ENCODE data around the gene HKDC1.
"Not testable (repeated sequence)": the region's sequence is repeated elsewhere in the genome, so short reads cannot be mapped to it uniquely, and the experiment has no call there.

HKDC1 gene

GRCh38 chr10:69242852-69243212, 22.7 kb downstream of the HKDC1 start:
- DNase-seq, result no peak

- DNase-seq, result no peak
Measured at GRCh38 chr10:69243817-69244216, 23.7 kb downstream of the HKDC1 start.

- DNase-seq, result no peak
Measured at GRCh38 chr10:69246036-69246435, 25.9 kb downstream of the HKDC1 start.

GRCh38 chr10:69246581-69247312, 26.6 kb downstream of the HKDC1 start:
- DNase-seq, result no peak

GRCh38 chr10:69247313-69247710, 27.2 kb downstream of the HKDC1 start:
- DNase-seq, result no peak

- DNase-seq, result no peak
Measured at GRCh38 chr10:69248117-69248730, 28.1 kb downstream of the HKDC1 start.

- no peak for DNase-seq
Measured at GRCh38 chr10:69250041-69250440, 29.9 kb downstream of the HKDC1 start.

- DNase-seq, result not testable (repeated sequence)
Measured at GRCh38 chr10:69251417-69251816, 31.3 kb downstream of the HKDC1 start.

GRCh38 chr10:69253171-69253570, 33.0 kb downstream of the HKDC1 start:
- DNase-seq, result no peak

GRCh38 chr10:69254877-69255276, 34.7 kb downstream of the HKDC1 start:
- DNase-seq, result no peak

GRCh38 chr10:69259547-69260243, 39.6 kb downstream of the HKDC1 start:
- no peak for DNase-seq

- no peak for DNase-seq
Measured at GRCh38 chr10:69261184-69261583, 41.1 kb downstream of the HKDC1 start.

- no peak for DNase-seq
Measured at GRCh38 chr10:69262292-69262751, 42.2 kb downstream of the HKDC1 start.

GRCh38 chr10:69265521-69265920, 45.4 kb downstream of the HKDC1 start:
- DNase-seq, result no peak

- DNase-seq, result no peak
Measured at GRCh38 chr10:69268761-69269416, 48.8 kb downstream of the HKDC1 start.

- DNase-seq, result no peak
Measured at GRCh38 chr10:69269761-69270160, 49.6 kb downstream of the HKDC1 start.

- no peak for DNase-seq
Measured at GRCh38 chr10:69270990-69271389, 50.9 kb downstream of the HKDC1 start.

GRCh38 chr10:69272624-69273023, 52.5 kb downstream of the HKDC1 start:
- no peak for DNase-seq

- no peak for DNase-seq
Measured at GRCh38 chr10:69275444-69275843, 55.3 kb downstream of the HKDC1 start.

GRCh38 chr10:69276503-69276902, 56.4 kb downstream of the HKDC1 start:
- DNase-seq, result no peak

- no peak for DNase-seq
Measured at GRCh38 chr10:69278446-69278963, 58.4 kb downstream of the HKDC1 start, which contains the start of gene HK1. HK1 (plus strand) TSS chr10:69278496.

- no peak for DNase-seq
Measured at GRCh38 chr10:69279110-69279509, 59.0 kb downstream of the HKDC1 start.

Measured in NCI-H1105 treated with DMSO at 0.1 percent for 48 hours (cell line).